ENCODE measurements around the gene SUPT3H. TPM values are rescaled to one million over a fixed set of nuclear protein-coding genes. Genes with fewer than 3 reads are reported as not detected.

The SUPT3H gene
- total and polyA plus RNA-seq, 2 of the 13 experiments (the other 11 are each of a cell fraction or from before 2014, with no cell fraction given), result 11.9 to 36.1 TPM

DNA sequence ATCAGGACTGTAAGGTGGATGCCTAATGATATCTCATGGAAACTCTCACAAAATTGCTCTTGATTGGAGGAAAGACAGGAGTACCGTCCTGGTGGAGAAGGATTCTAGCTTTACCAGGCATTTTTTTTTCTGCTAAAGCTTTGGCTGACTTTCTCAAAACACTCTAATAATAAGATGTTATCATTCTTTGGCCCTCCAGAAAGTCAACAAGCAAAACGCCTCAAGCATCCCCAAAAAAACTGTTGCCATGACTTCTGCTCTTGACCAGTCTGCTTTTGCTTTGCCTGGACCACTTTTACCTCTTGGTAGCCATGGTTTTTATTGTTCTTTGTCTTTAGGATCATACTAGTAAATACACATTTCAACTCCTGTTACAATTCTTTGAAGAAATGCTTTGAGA lies 105.1 kb downstream of the SUPT3H start:
- no peak for FAIRE-seq
- H3K27ac ChIP-seq (ENCODE audit: extremely low read length, insufficient read depth, low read length), result no peak overlapping the region
- H3K9me3 ChIP-seq (ENCODE audit: low read length), result 0 out of 2 replicates have a peak, but pooled peaks cover 7% of the 10 kb centered on the region
- no peak for ATAC-seq
- no peaks in the 10 kb centered on the region for H4K20me1 ChIP-seq (ENCODE audit: insufficient read depth, low read length)
- no peak overlapping the region for H3K4me3 ChIP-seq (replicated peaks in 1 of 3; ENCODE audit: insufficient read depth in 1 of 3, low read depth in 2 of 3, low read length in 3 of 3)
- BruUV-seq (replicated peaks), result no TSS peak
- TF ChIP-seq ZBTB42 (CRISPR knock-in tag; IDR thresholded peaks at IDR 0.05) (no peak), ZNF17 (CRISPR knock-in tag; IDR thresholded peaks at IDR 0.05) (no peak), TBP (CRISPR knock-in tag; IDR thresholded peaks at IDR 0.05) (no peak), HHEX (CRISPR knock-in tag; IDR thresholded peaks at IDR 0.05) (no peak), NFE2 (CRISPR knock-in tag; IDR thresholded peaks at IDR 0.05) (no peak), SCMH1 (CRISPR knock-in tag; IDR thresholded peaks at IDR 0.05; ENCODE audit: borderline replicate concordance) (no peak)
- in situ Hi-C loops (cut with HindIII; ENCODE audit: extremely low pct_ligation_motif_present, low pct_unique_long_range_greater_than_20kb) (no loop called here), intact Hi-C loops (cut with micrococcal nuclease; ENCODE audit: unreplicated experiment) (no loop called here)
- H3K4me2 ChIP-seq (ENCODE audit: low read depth, low read length), result no peak overlapping the region
- ChIA-PET CTCF (ENCODE audit: low intra/inter-chr PET ratio, low total read pairs) (no interaction called here), POLR2A (no interaction called here)
- H3K27me3 ChIP-seq (ENCODE audit: control insufficient read depth in 1 of 2, insufficient read depth in 2 of 2, low read length in 2 of 2), result no peaks in the 10 kb centered on the region
- H3K9ac ChIP-seq (ENCODE audit: insufficient read depth, low read depth, low read length), result no peak overlapping the region
- DNase-seq (ENCODE audit: low spot score), result no peak
- no peaks in the 10 kb centered on the region for H3K79me2 ChIP-seq (ENCODE audit: insufficient read depth, low read length)
- 94% methylated on average over 2 of the region's 2 CpGs for WGBS (ENCODE audit: low lambda C conversion rate)
- no peaks in the 10 kb centered on the region for H3K36me3 ChIP-seq (replicated peaks in 1 of 2; ENCODE audit: control insufficient read depth in 1 of 2, insufficient read depth in 2 of 2, low read length in 2 of 2)
- H2AFZ ChIP-seq (ENCODE audit: low read length), result no peak overlapping the region
- no peaks in the 10 kb centered on the region for H3K4me1 ChIP-seq (ENCODE audit: insufficient read depth, low read length)

DNA sequence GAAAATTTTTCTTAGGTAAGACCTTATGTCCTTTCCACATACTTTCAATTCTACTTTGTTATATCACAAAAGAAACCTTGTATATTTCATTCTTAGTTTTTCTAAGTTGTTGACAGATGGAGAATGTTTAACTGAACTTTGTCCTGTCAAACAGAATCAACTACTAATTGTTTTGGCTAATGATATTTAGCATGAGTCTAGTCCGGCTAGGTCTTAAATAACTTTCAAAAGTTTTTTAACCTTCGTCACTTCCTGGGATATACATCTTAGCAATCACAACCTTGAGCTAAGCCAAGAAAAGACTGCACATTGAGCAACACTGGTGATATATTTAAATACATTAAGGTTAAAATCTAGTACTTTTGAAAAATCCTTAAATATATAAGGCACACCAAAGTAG lies 112.5 kb downstream of the SUPT3H start:
- intact Hi-C loops (cut with micrococcal nuclease; ENCODE audit: unreplicated experiment), result loop anchor here (10.0 kb wide), 1 partner anchor 90 kb away; no protein-coding TSS in a partner anchor
- no peaks in the 10 kb centered on the region for H4K20me1 ChIP-seq (ENCODE audit: insufficient read depth, low read length)
- no peak overlapping the region for H3K9ac ChIP-seq (ENCODE audit: insufficient read depth, low read depth, low read length)
- CTCF ChIA-PET (ENCODE audit: low intra/inter-chr PET ratio, low total read pairs), result no interaction called here
- no TSS peak for BruUV-seq (replicated peaks)
- no peaks in the 10 kb centered on the region for H3K27me3 ChIP-seq (ENCODE audit: control insufficient read depth in 1 of 2, insufficient read depth in 2 of 2, low read length in 2 of 2)
- no peaks in the 10 kb centered on the region for H3K9me3 ChIP-seq (ENCODE audit: low read length)
- peaks cover 1% of the 10 kb centered on the region for H3K79me2 ChIP-seq (ENCODE audit: insufficient read depth, low read length)
- FAIRE-seq (no peak), ATAC-seq (peak; percentile 59; the same call in 2 of the 3 replicates), DNase-seq (ENCODE audit: low spot score) (peak; percentile 77)
- peak overlapping the region; percentile 34 for H3K4me2 ChIP-seq (ENCODE audit: low read depth, low read length)
- 34% methylated on average over 2 of the region's 2 CpGs for WGBS (ENCODE audit: low lambda C conversion rate)
- no peak overlapping the region for H2AFZ ChIP-seq (ENCODE audit: low read length)
- POLR2A ChIA-PET, result no interaction called here
- no peak overlapping the region for H3K4me3 ChIP-seq (replicated peaks in 1 of 3; ENCODE audit: insufficient read depth in 1 of 3, low read depth in 2 of 3, low read length in 3 of 3)
- no peaks in the 10 kb centered on the region for H3K36me3 ChIP-seq (replicated peaks in 1 of 2; ENCODE audit: control insufficient read depth in 1 of 2, insufficient read depth in 2 of 2, low read length in 2 of 2)
- H3K4me1 ChIP-seq (ENCODE audit: insufficient read depth, low read length), result peaks cover 20% of the 10 kb centered on the region
- in situ Hi-C loops (cut with HindIII; ENCODE audit: extremely low pct_ligation_motif_present, low pct_unique_long_range_greater_than_20kb), result no loop called here
- peak overlapping the region; percentile 41 for H3K27ac ChIP-seq (ENCODE audit: extremely low read length, insufficient read depth, low read length)
- TF ChIP-seq SRSF4 (IDR thresholded peaks at IDR 0.05; ENCODE audit: low read depth, low read length, poor library complexity, severe bottlenecking) (no peak), NR1H2 (CRISPR knock-in tag; IDR thresholded peaks at IDR 0.05; ENCODE audit: borderline replicate concordance, low read depth) (no peak), SYNCRIP (IDR thresholded peaks at IDR 0.05; ENCODE audit: insufficient read depth, low read depth, low read length) (no peak), HMG20A (CRISPR knock-in tag; IDR thresholded peaks at IDR 0.05; ENCODE audit: borderline replicate concordance) (peak; percentile 47; the same call in 1 of the 2 replicates), JUND (CRISPR knock-in tag; IDR thresholded peaks at IDR 0.05) (no peak), HNRNPLL (IDR thresholded peaks at IDR 0.05; ENCODE audit: low read depth, low read length, poor library complexity, severe bottlenecking) (no peak), ZFP90 (CRISPR knock-in tag; IDR thresholded peaks at IDR 0.05; ENCODE audit: borderline replicate concordance) (no peak), ZNF775 (CRISPR knock-in tag; IDR thresholded peaks at IDR 0.05; ENCODE audit: borderline replicate concordance) (no peak), ZFY (CRISPR knock-in tag; IDR thresholded peaks at IDR 0.05) (no peak), REPIN1 (CRISPR knock-in tag; IDR thresholded peaks at IDR 0.05; ENCODE audit: borderline replicate concordance, low read depth) (no peak), ZNF326 (CRISPR knock-in tag; IDR thresholded peaks at IDR 0.05; ENCODE audit: borderline replicate concordance) (no peak), HNF4G (IDR thresholded peaks at IDR 0.05; ENCODE audit: borderline replicate concordance, low read depth, low read length) (peak; percentile 58; the same call in 1 of the 2 replicates), HNF4G (CRISPR knock-in tag; IDR thresholded peaks at IDR 0.05; ENCODE audit: borderline replicate concordance, low read depth) (no peak), HNF4A (CRISPR knock-in tag; IDR thresholded peaks at IDR 0.05) (peak; percentile 83)

Measured in HepG2 (cell line).